Stimulated activated CD8-positive, alpha-beta memory T cell treated with anti-CD3 and anti-CD28 coated beads, Interleukin-7, amount 100 ng/mL, for 1 hour (primary cell): ENCODE results near the gene CCIN.

ENCODE experiments used
- DNase-seq, 2 donors: peaks; one replicate each; pipeline ENCODE4 v3.0.0-alpha.2; 2020; ENCODE audit warnings: low read depth in 2 of 2

The CCIN gene

GRCh38 chr9:36189976-36190375 lies 20.8 kb downstream of the CCIN start:
- no peak for DNase-seq

GRCh38 chr9:36190388-36191289 lies 21.5 kb downstream of the CCIN start, which contains the start of gene CLTA:
TSS of gene CLTA (plus strand) at chr9:36190921. CDS start at chr9:36191057, 136 bp downstream.
- peak; percentile 80 to 81 for DNase-seq

GRCh38 chr9:36191290-36191645 lies 22.1 kb downstream of the CCIN start:
- DNase-seq, result peak; percentile 8 to 10

DNA sequence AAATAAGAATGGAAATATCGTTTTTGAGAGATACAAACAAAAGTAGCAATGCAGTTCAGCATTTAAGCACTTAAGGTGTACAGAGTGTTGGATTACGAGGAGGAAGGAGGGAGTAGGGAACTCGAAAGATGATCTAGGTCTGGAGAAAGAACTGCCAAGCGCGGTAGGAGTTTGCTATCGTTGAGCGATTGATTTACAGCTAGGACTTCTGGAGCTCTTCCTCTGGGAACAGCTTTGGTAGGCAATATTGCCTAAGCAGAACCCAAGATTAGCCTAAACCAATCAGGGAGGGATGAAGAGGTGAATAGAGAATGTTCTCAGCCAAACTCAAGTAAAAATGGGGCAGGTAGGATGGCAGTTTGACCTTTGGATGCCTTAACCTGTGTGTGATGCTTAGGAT lies 22.5 kb downstream of the CCIN start:
- DNase-seq, result no peak

GRCh38 chr9:36192196-36192595 lies 23.0 kb downstream of the CCIN start:
- DNase-seq, result no peak

- DNase-seq, result no peak
Measured at GRCh38 chr9:36193023-36193422, 23.8 kb downstream of the CCIN start.

GRCh38 chr9:36194326-36195000 lies 25.3 kb downstream of the CCIN start:
- no peak for DNase-seq

DNA sequence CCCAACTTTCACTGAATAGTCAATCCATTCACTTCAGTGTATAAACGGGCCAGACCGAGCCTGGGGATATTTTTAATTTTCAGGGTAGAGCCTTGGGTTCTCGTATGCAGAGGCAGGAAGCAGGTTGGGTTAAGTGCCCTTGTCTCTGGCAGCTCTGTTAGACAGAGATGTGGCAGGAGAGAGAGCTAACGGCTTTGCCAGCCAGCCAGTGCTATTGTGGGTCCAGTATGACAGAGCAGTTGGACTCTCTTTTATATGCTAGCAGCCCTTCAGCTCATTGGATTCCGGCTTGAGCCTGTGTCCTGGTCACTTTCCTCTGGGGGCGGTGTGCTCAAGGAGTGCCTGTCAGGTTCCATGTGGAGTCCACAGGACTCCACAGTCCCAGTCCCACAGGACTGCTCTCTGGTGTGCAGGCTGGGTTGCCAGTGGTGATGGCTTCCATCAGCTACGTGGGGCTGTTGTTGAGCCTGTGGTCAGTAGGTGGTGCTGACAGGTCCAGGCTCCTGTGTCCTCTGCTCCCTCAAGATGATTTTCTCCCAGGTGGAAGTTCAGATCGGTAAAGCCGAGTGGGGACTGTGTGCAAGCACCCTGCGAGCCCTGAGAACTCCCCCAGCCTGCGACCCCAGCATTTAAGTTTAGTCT lies 35.8 kb downstream of the CCIN start:
- no peak for DNase-seq

- DNase-seq, result no peak
Measured at GRCh38 chr9:36207016-36207415, 37.8 kb downstream of the CCIN start.

DNA sequence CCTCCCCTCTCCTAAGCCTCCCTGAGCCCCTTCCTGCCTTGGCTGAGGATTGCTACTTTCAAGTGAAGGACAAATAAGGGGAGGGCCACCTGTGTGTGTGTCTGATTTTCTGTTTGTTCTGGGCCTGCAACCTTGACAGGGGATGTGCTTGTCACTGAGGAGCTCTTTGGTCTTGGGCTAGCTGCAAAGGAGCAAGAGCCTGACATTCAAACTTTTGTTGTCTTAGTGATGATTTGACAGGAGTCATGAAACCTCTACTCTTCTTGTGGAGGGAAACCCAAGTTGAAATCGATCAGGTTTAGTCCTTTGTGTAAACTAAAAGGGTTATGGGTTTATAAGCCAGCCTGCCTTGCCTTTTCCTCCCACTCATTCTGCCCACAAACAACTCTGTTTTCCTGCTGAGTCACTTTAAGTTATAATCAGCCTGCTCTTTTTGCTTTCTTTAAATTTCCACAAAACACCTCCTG lies 38.4 kb downstream of the CCIN start:
- no peak for DNase-seq

DNA sequence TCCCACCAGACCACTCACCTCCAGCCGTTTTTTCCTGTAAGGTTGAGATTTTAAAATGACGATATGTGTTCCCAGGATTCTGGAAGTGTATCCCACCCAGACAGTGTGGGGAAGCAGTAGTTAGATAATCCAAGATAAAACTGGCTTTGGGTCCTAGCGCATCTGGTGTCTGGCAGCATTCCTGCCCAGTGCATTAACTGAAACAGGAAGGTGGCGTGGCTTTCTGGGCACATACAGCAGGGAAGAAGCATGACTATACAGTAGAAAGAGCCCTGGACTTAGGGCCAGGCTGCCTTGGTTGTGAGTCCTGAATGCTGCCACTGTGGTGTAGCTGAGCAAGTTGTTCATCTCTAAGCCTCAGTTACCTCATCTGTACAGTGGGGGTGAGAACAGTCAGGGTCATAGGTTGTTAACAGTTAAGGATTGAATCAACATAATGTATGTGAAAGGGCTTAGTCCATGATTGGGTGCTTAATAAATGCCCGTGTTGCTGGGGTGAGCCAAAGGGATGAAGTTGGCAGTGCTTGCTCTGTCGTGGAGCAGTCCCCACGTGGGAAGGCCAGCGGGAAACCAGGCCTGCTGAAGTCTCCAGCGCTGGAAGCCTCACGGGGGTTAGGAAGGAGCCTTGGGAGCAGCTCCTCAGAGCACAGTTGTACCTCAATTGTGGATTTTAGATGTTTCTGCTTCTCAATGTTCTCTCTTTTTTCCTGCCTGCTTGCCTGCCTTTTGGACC lies 39.5 kb downstream of the CCIN start:
- DNase-seq, result no peak

DNA sequence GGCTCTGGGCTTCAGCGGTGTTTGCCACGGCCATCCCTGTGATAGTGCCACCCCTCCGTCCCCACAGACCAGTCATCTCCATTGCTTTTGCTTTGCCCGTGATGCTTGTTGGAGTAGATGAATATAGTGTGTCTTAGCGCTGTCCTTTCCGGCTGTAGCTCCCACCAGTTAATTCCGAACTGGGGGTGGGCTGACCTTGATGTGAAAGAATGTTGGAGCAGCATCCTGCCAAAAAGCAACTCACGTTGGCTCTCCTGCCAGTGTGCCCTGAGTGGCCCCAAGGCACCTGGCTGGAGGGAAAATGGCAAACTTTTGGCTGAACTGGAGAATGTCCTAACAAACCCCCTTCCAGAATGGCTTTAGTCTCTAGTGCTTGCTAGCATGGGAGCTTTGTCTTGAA lies 41.5 kb downstream of the CCIN start:
- DNase-seq, result no peak

GRCh38 chr9:36211510-36211909 lies 42.3 kb downstream of the CCIN start:
- DNase-seq, result no peak

- no peak for DNase-seq
Measured at GRCh38 chr9:36213387-36213786, 44.2 kb downstream of the CCIN start.

- DNase-seq, result no peak
Measured at GRCh38 chr9:36213989-36214388, 44.8 kb downstream of the CCIN start.

GRCh38 chr9:36214571-36214970 lies 45.4 kb downstream of the CCIN start:
- DNase-seq, result no peak

DNA sequence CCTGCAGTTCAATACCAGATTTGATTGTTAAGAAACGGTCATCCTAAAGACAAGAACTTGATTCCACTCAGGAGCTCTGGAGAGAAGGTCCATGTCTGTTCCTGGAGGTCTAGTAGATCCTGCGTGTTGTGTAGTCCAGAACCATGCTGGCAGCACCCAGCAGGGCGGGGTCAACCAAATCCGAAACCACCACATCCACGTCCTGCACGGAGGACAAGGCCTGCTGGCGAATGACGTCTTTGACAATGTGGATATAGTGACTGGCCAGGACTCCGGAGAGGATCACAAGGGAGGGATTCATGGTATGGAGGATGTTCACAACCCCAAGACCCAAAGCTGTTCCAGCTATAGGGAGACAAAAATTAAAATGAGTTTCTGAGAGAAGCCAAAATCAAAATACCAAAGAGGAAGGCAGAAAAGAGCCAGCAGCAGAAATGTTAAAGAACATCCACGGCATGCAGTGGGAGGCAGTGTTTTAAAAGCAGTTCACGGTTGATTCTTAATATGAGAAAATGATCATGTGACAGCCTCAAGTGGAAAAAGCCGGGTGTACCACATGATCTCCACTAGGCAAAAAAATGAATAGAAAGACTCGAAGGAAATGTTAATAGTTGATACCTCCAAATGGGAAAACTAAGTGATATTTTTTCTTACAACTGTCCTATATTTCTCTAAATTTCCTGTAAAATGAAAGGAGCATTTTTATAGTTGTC lies 48.2 kb downstream of the CCIN start:
- no peak for DNase-seq

- DNase-seq, result no peak
Measured at GRCh38 chr9:36218011-36218410, 48.8 kb downstream of the CCIN start.

- DNase-seq, result no peak
Measured at GRCh38 chr9:36218411-36218901, 49.3 kb downstream of the CCIN start.
